ENCODE data around the gene FOXO3.
"Not testable (repeated sequence)": the region's sequence is repeated elsewhere in the genome, so short reads cannot be mapped to it uniquely, and the experiment has no call there.

The FOXO3 gene

GRCh38 chr6:108560463-108561308 lies at the start of gene FOXO3:
Gene FOXO3 (plus strand): TSS chr6:108560917. CDS start chr6:108561209, 292 bp downstream.
- peak; percentile 51 for DNase-seq (ENCODE audit: low read depth)

- DNase-seq (ENCODE audit: low read depth) = no peak
Measured at GRCh38 chr6:108518714-108519576, 41.8 kb upstream of the FOXO3 start.

- DNase-seq (ENCODE audit: low read depth) = no peak
Measured at GRCh38 chr6:108521616-108522107, 39.1 kb upstream of the FOXO3 start.

GRCh38 chr6:108523697-108524096 lies 37.0 kb upstream of the FOXO3 start:
- no peak for DNase-seq (ENCODE audit: low read depth)

GRCh38 chr6:108524528-108525248 lies 36.0 kb upstream of the FOXO3 start:
- DNase-seq (ENCODE audit: low read depth) = no peak

- DNase-seq (ENCODE audit: low read depth) = no peak
Measured at GRCh38 chr6:108526739-108527174, 34.0 kb upstream of the FOXO3 start.

GRCh38 chr6:108528878-108529277 lies 31.8 kb upstream of the FOXO3 start:
- DNase-seq (ENCODE audit: low read depth) = no peak

- DNase-seq (ENCODE audit: low read depth) = no peak
Measured at GRCh38 chr6:108531332-108531731, 29.4 kb upstream of the FOXO3 start.

- DNase-seq (ENCODE audit: low read depth) = no peak
Measured at GRCh38 chr6:108535114-108535742, 25.5 kb upstream of the FOXO3 start.

- DNase-seq (ENCODE audit: low read depth) = not testable (repeated sequence)
Measured at GRCh38 chr6:108535920-108536535, 24.7 kb upstream of the FOXO3 start.

GRCh38 chr6:108541843-108542759 lies 18.6 kb upstream of the FOXO3 start:
- DNase-seq (ENCODE audit: low read depth) = peak; percentile 57

- no peak for DNase-seq (ENCODE audit: low read depth)
Measured at GRCh38 chr6:108543175-108543940, 17.4 kb upstream of the FOXO3 start.

- no peak for DNase-seq (ENCODE audit: low read depth)
Measured at GRCh38 chr6:108544606-108545005, 16.1 kb upstream of the FOXO3 start.

GRCh38 chr6:108546079-108547049 lies 14.4 kb upstream of the FOXO3 start:
- no peak for DNase-seq (ENCODE audit: low read depth)

GRCh38 chr6:108549241-108549640 lies 11.5 kb upstream of the FOXO3 start:
- no peak for DNase-seq (ENCODE audit: low read depth)

GRCh38 chr6:108549741-108550140 lies 11.0 kb upstream of the FOXO3 start:
- DNase-seq (ENCODE audit: low read depth) = no peak

GRCh38 chr6:108550256-108550655 lies 10.5 kb upstream of the FOXO3 start:
- no peak for DNase-seq (ENCODE audit: low read depth)
